ENCODE data around the gene PFDN6. TPM values are rescaled to one million over a fixed set of nuclear protein-coding genes. Genes with fewer than 3 reads are reported as not detected.
A peak's percentile ranks its signal among the peaks of the same experiment; 100 is the strongest.

PFDN6 gene
- total and polyA plus RNA-seq, 9 of the 15 experiments (the other 6 are each of a cell fraction or from before 2014, with no cell fraction given), result 6.8 to 475 (median 216) TPM

DNA sequence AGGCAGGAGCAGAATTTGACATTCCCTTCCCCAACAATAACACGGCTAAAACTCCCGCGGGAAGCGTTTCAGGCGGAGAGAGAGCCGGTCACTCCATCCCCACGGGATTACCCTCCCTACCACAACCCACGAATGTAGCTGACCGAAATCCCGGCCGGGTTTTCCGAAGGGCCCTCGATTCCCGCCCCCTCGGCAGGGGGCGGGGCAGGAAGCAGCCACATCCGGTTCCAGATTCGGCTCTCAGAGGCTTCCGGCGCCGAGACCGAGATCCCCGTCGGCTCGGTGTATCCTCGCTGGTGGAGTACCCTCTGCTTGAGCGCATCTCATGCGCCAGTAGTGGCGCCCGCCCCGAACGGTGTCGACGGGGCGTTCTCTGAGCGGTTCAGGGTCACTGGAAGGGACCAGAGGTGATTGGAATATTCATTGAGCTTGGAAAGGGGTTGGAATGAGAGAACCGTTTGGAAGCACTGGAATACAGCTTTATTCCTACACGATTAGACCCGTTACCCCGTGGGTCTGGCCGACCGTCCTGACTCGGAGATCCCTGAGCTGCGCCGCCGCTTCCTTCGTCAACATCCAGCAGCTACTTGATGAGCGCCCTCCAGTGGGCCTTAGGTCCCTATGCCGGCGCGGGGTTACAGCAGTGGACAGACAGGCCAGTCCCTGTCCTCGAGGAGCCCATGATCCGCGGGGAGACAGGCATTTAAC, 10.0 kb downstream of the PFDN6 start (continued):
- no peak; the same call in none of the 2 replicates for TF ChIP-seq PATZ1 (CRISPR knock-in tag; IDR thresholded peaks at IDR 0.05; ENCODE audit: borderline replicate concordance)
- TF ChIP-seq BHLHE40 (IDR thresholded peaks at IDR 0.05; ENCODE audit: low read length), result no peak; the same call in 1 of the 2 replicates
- TF ChIP-seq TFAM (CRISPR knock-in tag; conservative IDR thresholded peaks at IDR 0.05), result no peak
- TF ChIP-seq KAT2B (IDR thresholded peaks at IDR 0.05; ENCODE audit: low read depth, low read length), result no peak
- TF ChIP-seq ARNT (IDR thresholded peaks at IDR 0.05), result peak; percentile 26 to 82; a peak in 3 of 4 replicates
- peak; percentile 16 for TF ChIP-seq DACH1 (IDR thresholded peaks at IDR 0.05; ENCODE audit: partially characterized antibody)
- TF ChIP-seq CREB1 (IDR thresholded peaks at IDR 0.05), result peak; percentile 51
- TF ChIP-seq CREB1 (CRISPR knock-in tag; IDR thresholded peaks at IDR 0.05), result peak; percentile 67
- TF ChIP-seq, protein P1, sequence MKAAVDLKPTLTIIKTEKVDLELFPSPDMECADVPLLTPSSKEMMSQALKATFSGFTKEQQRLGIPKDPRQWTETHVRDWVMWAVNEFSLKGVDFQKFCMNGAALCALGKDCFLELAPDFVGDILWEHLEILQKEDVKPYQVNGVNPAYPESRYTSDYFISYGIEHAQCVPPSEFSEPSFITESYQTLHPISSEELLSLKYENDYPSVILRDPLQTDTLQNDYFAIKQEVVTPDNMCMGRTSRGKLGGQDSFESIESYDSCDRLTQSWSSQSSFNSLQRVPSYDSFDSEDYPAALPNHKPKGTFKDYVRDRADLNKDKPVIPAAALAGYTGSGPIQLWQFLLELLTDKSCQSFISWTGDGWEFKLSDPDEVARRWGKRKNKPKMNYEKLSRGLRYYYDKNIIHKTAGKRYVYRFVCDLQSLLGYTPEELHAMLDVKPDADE (conservative IDR thresholded peaks at IDR 0.05; ENCODE audit: control insufficient read depth, low read depth, low read length), result peak; percentile 78; the same call in 1 of the 2 replicates
- TF ChIP-seq, protein P2, sequence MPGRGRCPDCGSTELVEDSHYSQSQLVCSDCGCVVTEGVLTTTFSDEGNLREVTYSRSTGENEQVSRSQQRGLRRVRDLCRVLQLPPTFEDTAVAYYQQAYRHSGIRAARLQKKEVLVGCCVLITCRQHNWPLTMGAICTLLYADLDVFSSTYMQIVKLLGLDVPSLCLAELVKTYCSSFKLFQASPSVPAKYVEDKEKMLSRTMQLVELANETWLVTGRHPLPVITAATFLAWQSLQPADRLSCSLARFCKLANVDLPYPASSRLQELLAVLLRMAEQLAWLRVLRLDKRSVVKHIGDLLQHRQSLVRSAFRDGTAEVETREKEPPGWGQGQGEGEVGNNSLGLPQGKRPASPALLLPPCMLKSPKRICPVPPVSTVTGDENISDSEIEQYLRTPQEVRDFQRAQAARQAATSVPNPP (IDR thresholded peaks at IDR 0.05; ENCODE audit: borderline replicate concordance, insufficient read depth, insufficient read length), result no peak
- peak; percentile 62; the same call in 1 of the 2 replicates for TF ChIP-seq ILF3 (IDR thresholded peaks at IDR 0.05; ENCODE audit: borderline replicate concordance)
- no peak for TF ChIP-seq SP2 (IDR thresholded peaks at IDR 0.05; ENCODE audit: extremely low read depth, low read depth, low read length, poor library complexity, severe bottlenecking)
- TF ChIP-seq RCOR1 (IDR thresholded peaks at IDR 0.05; ENCODE audit: borderline replicate concordance in 1 of 2, low read depth in 2 of 2, low read length in 2 of 2), result peak; percentile 18 to 41; a peak in 1 of 4 replicates
- no peak for TF ChIP-seq SNIP1 (IDR thresholded peaks at IDR 0.05; ENCODE audit: low read depth)
- no peak for TF ChIP-seq NR4A1 (CRISPR knock-in tag; IDR thresholded peaks at IDR 0.05)
- TF ChIP-seq NR4A1 (tag; IDR thresholded peaks at IDR 0.05), result peak; percentile 58
- TF ChIP-seq FIP1L1 (IDR thresholded peaks at IDR 0.05; ENCODE audit: low read depth, low read length, poor library complexity, severe bottlenecking), result no peak
- TF ChIP-seq, protein P3, sequence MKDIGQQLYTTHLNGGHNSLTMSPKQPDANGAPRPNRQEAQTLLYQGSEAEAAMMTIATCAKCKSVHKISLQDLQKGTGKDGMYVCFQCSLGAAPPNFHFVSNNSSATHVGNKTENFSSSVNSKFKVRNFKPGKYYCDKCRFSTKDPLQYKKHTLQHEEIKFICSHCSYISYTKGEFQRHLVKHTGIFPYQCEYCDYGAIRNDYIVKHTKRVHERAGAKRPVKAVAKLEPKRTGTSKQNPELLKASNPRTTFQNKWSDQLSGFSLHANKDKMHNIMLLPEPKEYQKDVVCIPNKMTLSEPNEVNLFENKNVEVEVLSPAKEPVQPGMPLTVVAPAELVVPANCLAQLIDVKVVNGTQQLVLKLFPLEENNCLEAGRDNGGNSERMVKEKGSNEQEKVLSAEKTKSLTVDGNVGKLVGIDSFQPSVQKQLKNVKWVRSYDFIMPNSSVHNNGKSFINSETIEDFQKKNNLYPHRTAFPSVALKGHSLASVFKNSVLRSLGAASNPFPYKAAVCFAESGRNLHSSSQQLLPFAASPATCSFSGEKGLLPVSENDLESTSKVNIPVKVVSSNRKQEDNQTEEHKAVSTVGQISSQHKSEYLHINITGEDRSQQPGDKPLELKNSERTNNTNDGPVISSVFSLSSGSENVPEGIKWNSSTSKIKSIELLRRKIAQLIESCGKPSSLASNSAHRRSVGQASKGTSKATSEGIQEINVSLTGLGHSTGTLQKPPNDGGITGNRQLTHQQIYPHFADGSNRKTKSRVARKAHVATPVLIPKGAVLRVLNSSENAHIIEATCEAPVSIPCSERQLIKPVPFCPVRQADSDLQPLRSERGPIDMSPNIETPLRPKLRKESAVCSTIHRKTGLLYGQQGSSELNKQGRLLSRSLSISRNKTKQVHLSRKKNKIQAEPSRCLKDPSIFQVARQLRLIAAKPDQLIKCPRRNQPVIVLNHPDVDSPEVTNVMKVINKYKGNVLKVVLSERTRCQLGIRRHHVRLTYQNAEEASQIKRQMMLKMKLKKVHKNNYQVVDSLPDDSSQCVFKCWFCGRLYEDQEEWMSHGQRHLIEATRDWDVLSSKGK (CRISPR knock-in tag; IDR thresholded peaks at IDR 0.05), result no peak

All from K562 (cell line).